Effector CD8-positive, alpha-beta T cell (primary cell): ENCODE data around the gene SPCS3.
"Not testable (repeated sequence)": the region's sequence is repeated elsewhere in the genome, so short reads cannot be mapped to it uniquely, and the experiment has no call there.

Experiments
- DNase-seq: peaks from one replicate; lab custom pipeline; 2025; lab: John Stamatoyannopoulos, UW
- total RNA-seq, 4 experiments: gene quantifications; one replicate each; lab custom pipeline; 2026; lab: John Stamatoyannopoulos, UW

SPCS3 gene
- 173 to 270 (median 249) reads per million in 4 experiments for total RNA-seq

GRCh38 chr4:176319704-176320339 is at the start of gene SPCS3:
Gene SPCS3, plus strand, starts transcription at chr4:176319966. Its CDS starts 111 bp downstream, at chr4:176320077.
- DNase-seq = peak; percentile 92

GRCh38 chr4:176270669-176271068 is 49.1 kb upstream of the SPCS3 start:
- DNase-seq = no peak

GRCh38 chr4:176271749-176272148 is 48.0 kb upstream of the SPCS3 start:
- no peak for DNase-seq

GRCh38 chr4:176272799-176273198 is 47.0 kb upstream of the SPCS3 start:
- no peak for DNase-seq

GRCh38 chr4:176273736-176274135 is 46.0 kb upstream of the SPCS3 start:
- no peak for DNase-seq

GRCh38 chr4:176274441-176274840 is 45.3 kb upstream of the SPCS3 start:
- no peak for DNase-seq

- DNase-seq = no peak
These were observed 43.1 kb upstream of the SPCS3 start for GRCh38 chr4:176276710-176277109.

- DNase-seq = no peak
These were observed 42.4 kb upstream of the SPCS3 start for GRCh38 chr4:176277162-176277904.

- DNase-seq = not testable (repeated sequence)
These were observed 40.2 kb upstream of the SPCS3 start for GRCh38 chr4:176279560-176279959.

GRCh38 chr4:176286728-176287127 is 33.0 kb upstream of the SPCS3 start:
- no peak for DNase-seq

- DNase-seq = no peak
These were observed 32.2 kb upstream of the SPCS3 start for GRCh38 chr4:176287546-176287945.

GRCh38 chr4:176288020-176288419 is 31.7 kb upstream of the SPCS3 start:
- no peak for DNase-seq

- no peak for DNase-seq
These were observed 30.2 kb upstream of the SPCS3 start for GRCh38 chr4:176289561-176289960.

- DNase-seq = no peak
These were observed 29.2 kb upstream of the SPCS3 start for GRCh38 chr4:176290520-176290919.

- DNase-seq = no peak
These were observed 28.0 kb upstream of the SPCS3 start for GRCh38 chr4:176291748-176292147.

- no peak for DNase-seq
These were observed 26.8 kb upstream of the SPCS3 start for GRCh38 chr4:176292920-176293319.

- no peak for DNase-seq
These were observed 26.1 kb upstream of the SPCS3 start for GRCh38 chr4:176293660-176294059.

- not testable (repeated sequence) for DNase-seq
These were observed 23.9 kb upstream of the SPCS3 start for GRCh38 chr4:176295907-176296306.

- no peak for DNase-seq
These were observed 21.1 kb upstream of the SPCS3 start for GRCh38 chr4:176298664-176299063.

- DNase-seq = no peak
These were observed 19.7 kb upstream of the SPCS3 start for GRCh38 chr4:176300036-176300435.

- DNase-seq = no peak
These were observed 19.2 kb upstream of the SPCS3 start for GRCh38 chr4:176300565-176300964.

GRCh38 chr4:176302283-176303275 is 17.2 kb upstream of the SPCS3 start:
- no peak for DNase-seq
